Endothelial cell of umbilical vein (primary cell): ENCODE data around the gene BPHL. TPM values are rescaled to one million over a fixed set of nuclear protein-coding genes. Genes with fewer than 3 reads are reported as not detected.
"Not testable (repeated sequence)": the region's sequence is repeated elsewhere in the genome, so short reads cannot be mapped to it uniquely, and the experiment has no call there.

Source experiments
- BruUV-seq: library from RNA; stranded (reverse); fragments of 400-500 nt; replicated peaks from 2 replicates; lab custom pipeline; 2021; lab: Mats Ljungman, UMichigan
- CTCF ChIA-PET: fragments of 300-600, 350-600 bp; sonication (Branson Sonifier 250); formaldehyde crosslinking; loops from one replicate; lab custom pipeline; 2021; ENCODE audit warnings: antibody characterized with exemption, inconsistent platforms; lab: Charles Lee
- POLR2A ChIA-PET: fragments of 300-600, 350-600 bp; sonication (Branson Sonifier 250); formaldehyde crosslinking; loops from one replicate; lab custom pipeline; 2021; ENCODE audit warnings: antibody characterized with exemption, inconsistent platforms; lab: Charles Lee
- DNase-seq: peaks from one replicate; pipeline ENCODE4 v3.0.0-alpha.2; 2011; ENCODE audit warnings: low read depth, low spot score
- FAIRE-seq: peaks from 2 replicates; lab custom pipeline; 2011; peaks lifted over from hg19 to GRCh38; lab: Jason Lieb, UNC
- H2AFZ ChIP-seq: 2 replicates; pipeline ENCODE4 v1.6.0; 2012; ENCODE audit warnings: low read depth, low read length, control low read depth, inconsistent platforms
- H3K27ac ChIP-seq: 2 replicates; pipeline ENCODE4 v1.5.1; 2011; ENCODE audit warnings: low read depth, mild to moderate bottlenecking, control low read depth, low read length, moderate library complexity; ENCODE audit not compliant: insufficient read depth
- H3K27me3 ChIP-seq, 2 experiments: 2 replicates each; pipeline versions ENCODE4 v1.6.0 to v1.6.1; 2011; ENCODE audit warnings: low read length in 2 of 2, mixed read lengths in 1 of 2; ENCODE audit not compliant: control insufficient read depth in 2 of 2, insufficient read depth in 2 of 2
- H3K36me3 ChIP-seq, 2 experiments: 2 replicates in 1 of 2; 3 replicates in 1 of 2; pipeline ENCODE4 v1.5.1; 2011; ENCODE audit warnings: low read length in 2 of 2, mild to moderate bottlenecking in 1 of 2, moderate library complexity in 1 of 2; ENCODE audit not compliant: control insufficient read depth in 2 of 2, insufficient read depth in 2 of 2; ENCODE audit errors: extremely low read depth in 1 of 2
- H3K4me1 ChIP-seq: 3 replicates; pipeline ENCODE4 v1.5.1; 2011; ENCODE audit warnings: mild to moderate bottlenecking, low read length; ENCODE audit not compliant: control insufficient read depth, insufficient read depth; ENCODE audit errors: extremely low read depth
- H3K4me2 ChIP-seq: 2 replicates; pipeline ENCODE4 v1.6.1; 2011; ENCODE audit warnings: low read length, control low read depth, mixed read lengths; ENCODE audit not compliant: insufficient read depth
- H3K4me3 ChIP-seq, 3 experiments: fragments of 200-600 bp in 1 of 3; sonication (generic), shearing (Covaris generic) in 1 of 3; replicated peaks in 1 of 3; 2 replicates each; pipeline ENCODE4 v1.5.1; 2011 to 2016; ENCODE audit warnings: control low read depth in 3 of 3, low read length in 3 of 3, mild to moderate bottlenecking in 2 of 3, inconsistent platforms in 1 of 3, low read depth in 1 of 3, moderate library complexity in 1 of 3; ENCODE audit not compliant: insufficient read depth in 1 of 3
- H3K79me2 ChIP-seq: 2 replicates; pipeline ENCODE4 v1.6.0; 2012; ENCODE audit warnings: low read length, inconsistent platforms; ENCODE audit not compliant: control insufficient read depth, insufficient read depth
- H3K9ac ChIP-seq: replicated peaks from 2 replicates; pipeline ENCODE3; 2011; ENCODE audit warnings: low read length, control low read depth; ENCODE audit not compliant: insufficient read depth; ENCODE audit errors: extremely low read depth
- H3K9me1 ChIP-seq: replicated peaks from 3 replicates; pipeline ENCODE4 v1.6.0; 2011; ENCODE audit warnings: mild to moderate bottlenecking, low read length; ENCODE audit not compliant: control insufficient read depth, insufficient read depth; ENCODE audit errors: extremely low read depth
- H3K9me3 ChIP-seq: replicated peaks from 2 replicates; pipeline ENCODE4 v1.5.1; 2012; ENCODE audit warnings: low read length, inconsistent platforms; ENCODE audit not compliant: control insufficient read depth, insufficient read depth
- H4K20me1 ChIP-seq: replicated peaks from 2 replicates; pipeline ENCODE3; 2011; ENCODE audit warnings: mild to moderate bottlenecking, low read length; ENCODE audit not compliant: control insufficient read depth, insufficient read depth; ENCODE audit errors: extremely low read depth
- dilution Hi-C: fragments of 300-500 bp; cut with MboI; formaldehyde crosslinking; loops from one replicate; pipeline ENCODE4 v1.15.0; 2019; ENCODE audit warnings: low sequenced_read_pairs; ENCODE audit not compliant: extremely low pct_ligation_motif_present
- intact Hi-C: fragments of 100-400 bp; cut with micrococcal nuclease; formaldehyde crosslinking; loops from one replicate; pipeline ENCODE4 v1.10.0; 2022
- polyA plus RNA-seq, 4 experiments: library from polyadenylated mRNA; depleted of rRNA in 3 of 4; stranded (reverse) in 3 of 4; unstranded in 1 of 4; fragments of >200 nt; gene quantifications; 2 replicates each; pipeline versions ENCODE4 v1.2.1 to v1.2.3, GENCODE V29; 2011 to 2012; ENCODE audit warnings: missing spikeins in 1 of 4
- total RNA-seq: library from RNA; stranded (reverse); gene quantifications from 2 replicates; pipeline ENCODE4 v1.2.3, GENCODE V29; 2021

BPHL gene
- total and polyA plus RNA-seq, 2 donors (not counting 3 experiments of a cell fraction or from before 2014, with no cell fraction given): 12.3 to 14.8 TPM

- H3K36me3 ChIP-seq, CTCF ChIA-PET, BruUV-seq, H4K20me1 ChIP-seq, H3K27me3 ChIP-seq, H3K4me2 ChIP-seq, H2AFZ ChIP-seq, H3K9me3 ChIP-seq, POLR2A ChIA-PET, H3K9ac ChIP-seq, FAIRE-seq, H3K4me3 ChIP-seq, dilution Hi-C loops, H3K27ac ChIP-seq, DNase-seq, intact Hi-C loops, H3K9me1 ChIP-seq, H3K79me2 ChIP-seq: not testable (repeated sequence)
- H3K4me1 ChIP-seq: peaks cover 27% of the 10 kb centered on the region
These were observed 49.5 kb downstream of the BPHL start for GRCh38 chr6:3168046-3168445.

DNA sequence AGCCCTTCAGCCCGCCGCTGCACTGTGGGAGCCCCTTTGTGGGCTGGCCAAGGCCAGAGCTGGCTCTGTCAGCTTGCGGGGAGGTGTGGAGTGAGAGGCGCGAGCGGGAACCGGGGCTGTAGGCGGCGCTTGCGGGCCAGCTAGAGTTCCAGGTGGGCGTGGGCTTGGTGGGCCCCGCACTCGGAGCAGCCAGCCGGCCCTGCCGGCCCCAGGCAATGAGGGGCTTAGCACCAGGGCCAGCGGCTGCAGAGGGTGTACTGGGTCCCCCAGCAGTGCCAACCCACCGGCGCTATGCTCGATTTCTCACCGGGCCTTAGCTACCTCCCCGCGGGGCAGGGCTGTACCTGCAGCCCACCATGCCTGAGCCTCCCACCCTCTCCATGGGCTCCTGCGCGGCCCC lies 52.2 kb downstream of the BPHL start:
- H3K27ac ChIP-seq, H3K4me2 ChIP-seq, intact Hi-C loops, POLR2A ChIA-PET, dilution Hi-C loops, FAIRE-seq, H2AFZ ChIP-seq, H3K4me3 ChIP-seq, BruUV-seq, H3K9me1 ChIP-seq, H4K20me1 ChIP-seq, H3K27me3 ChIP-seq, H3K36me3 ChIP-seq, H3K9me3 ChIP-seq, DNase-seq, H3K79me2 ChIP-seq, H3K9ac ChIP-seq: not testable (repeated sequence)
- peaks cover 10% of the 10 kb centered on the region for H3K4me1 ChIP-seq
- CTCF ChIA-PET: interaction anchor here (0.9 to 1.3 kb wide), 2 partner anchors 8 to 81 kb away, joined by 3 to 4 read pairs; no protein-coding TSS in a partner anchor

- BruUV-seq, DNase-seq, H3K27me3 ChIP-seq, H3K27ac ChIP-seq, H3K4me2 ChIP-seq, H3K4me3 ChIP-seq, dilution Hi-C loops, H3K9me1 ChIP-seq, H3K36me3 ChIP-seq, H4K20me1 ChIP-seq, H3K79me2 ChIP-seq, POLR2A ChIA-PET, H3K9me3 ChIP-seq, H3K4me1 ChIP-seq, H2AFZ ChIP-seq, intact Hi-C loops, FAIRE-seq, H3K9ac ChIP-seq: not testable (repeated sequence)
- CTCF ChIA-PET: interaction anchor here (0.9 to 1.3 kb wide), 4 partner anchors 9 to 80 kb away, joined by 3 to 4 read pairs (median 3); partner anchors contain the start of gene TUBB2A
These were observed 53.0 kb downstream of the BPHL start for GRCh38 chr6:3171313-3172175.

- CTCF ChIA-PET: interaction anchor here (1.2 kb wide), 2 partner anchors 16 kb away, joined by 3 read pairs; partner anchors contain the start of gene TUBB2A
- dilution Hi-C loops, H3K36me3 ChIP-seq, FAIRE-seq, H3K9me3 ChIP-seq, H3K9ac ChIP-seq, H3K4me2 ChIP-seq, intact Hi-C loops, H2AFZ ChIP-seq, BruUV-seq, POLR2A ChIA-PET, H3K79me2 ChIP-seq, H4K20me1 ChIP-seq, H3K27ac ChIP-seq, H3K9me1 ChIP-seq, DNase-seq, H3K4me1 ChIP-seq, H3K27me3 ChIP-seq, H3K4me3 ChIP-seq: not testable (repeated sequence)
These were observed 54.3 kb downstream of the BPHL start for GRCh38 chr6:3172789-3173188.
